ENCODE results near the gene LILRA5. TPM values are rescaled to one million over a fixed set of nuclear protein-coding genes. Genes with fewer than 3 reads are reported as not detected.
"Not testable (repeated sequence)": the region's sequence is repeated elsewhere in the genome, so short reads cannot be mapped to it uniquely, and the experiment has no call there.

Gene LILRA5
- 2.1 TPM for total RNA-seq

DNA sequence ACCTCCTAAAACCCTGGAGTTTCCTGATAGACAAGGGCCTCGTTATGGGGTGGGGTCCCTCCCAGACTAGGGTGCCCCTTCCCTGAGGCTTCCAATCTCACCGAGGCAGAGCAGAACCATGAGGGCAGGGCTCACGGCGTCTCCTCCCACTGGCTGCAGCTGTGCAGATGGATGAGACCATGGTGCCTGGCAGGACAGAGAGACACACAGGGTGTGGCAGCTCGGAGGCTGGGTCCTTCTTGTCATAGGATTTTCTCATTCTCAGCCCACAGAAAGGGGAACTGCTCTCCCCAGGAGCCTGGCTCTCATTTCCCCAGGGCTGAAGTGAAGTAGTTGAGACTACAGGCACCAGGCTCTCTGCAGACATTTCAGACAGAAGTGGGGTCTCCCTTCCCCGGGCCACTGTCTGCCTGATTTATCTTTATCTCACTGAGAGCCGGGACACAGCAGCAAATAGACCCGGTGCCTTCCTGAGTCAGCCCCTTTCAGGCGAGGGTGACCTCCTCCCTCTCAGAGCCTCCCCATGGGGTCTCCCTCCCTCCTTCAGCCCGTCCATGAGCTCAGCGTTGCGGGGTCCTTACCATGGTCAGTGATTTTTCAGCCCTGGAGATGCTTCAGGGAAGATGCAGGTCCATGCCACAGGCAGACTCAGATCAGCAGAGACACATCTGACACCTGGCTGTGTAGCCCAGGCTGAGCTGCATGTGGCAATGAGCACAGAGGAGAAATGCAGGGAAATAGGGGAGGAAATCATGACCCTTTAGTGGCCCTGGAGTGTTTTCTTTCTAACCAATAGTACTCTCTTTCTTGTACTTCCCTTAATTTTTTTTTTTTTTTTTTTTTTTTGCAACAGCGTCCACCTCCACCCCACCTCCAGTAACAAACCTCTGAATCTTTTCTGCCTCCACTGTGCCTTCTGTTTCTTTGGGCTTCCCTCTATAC lies at the start of gene LILRA5:
Gene LILRA5 (minus strand): TSS at position 731 of the 942 bp plus-strand sequence. CDS start 147 bp downstream, at position 584.
- DNase-seq (ENCODE audit: low spot score), result no peak

GRCh38 chr19:54361680-54362422 lies 48.9 kb upstream of the LILRA5 start:
- DNase-seq (ENCODE audit: low spot score), result not testable (repeated sequence)

DNA sequence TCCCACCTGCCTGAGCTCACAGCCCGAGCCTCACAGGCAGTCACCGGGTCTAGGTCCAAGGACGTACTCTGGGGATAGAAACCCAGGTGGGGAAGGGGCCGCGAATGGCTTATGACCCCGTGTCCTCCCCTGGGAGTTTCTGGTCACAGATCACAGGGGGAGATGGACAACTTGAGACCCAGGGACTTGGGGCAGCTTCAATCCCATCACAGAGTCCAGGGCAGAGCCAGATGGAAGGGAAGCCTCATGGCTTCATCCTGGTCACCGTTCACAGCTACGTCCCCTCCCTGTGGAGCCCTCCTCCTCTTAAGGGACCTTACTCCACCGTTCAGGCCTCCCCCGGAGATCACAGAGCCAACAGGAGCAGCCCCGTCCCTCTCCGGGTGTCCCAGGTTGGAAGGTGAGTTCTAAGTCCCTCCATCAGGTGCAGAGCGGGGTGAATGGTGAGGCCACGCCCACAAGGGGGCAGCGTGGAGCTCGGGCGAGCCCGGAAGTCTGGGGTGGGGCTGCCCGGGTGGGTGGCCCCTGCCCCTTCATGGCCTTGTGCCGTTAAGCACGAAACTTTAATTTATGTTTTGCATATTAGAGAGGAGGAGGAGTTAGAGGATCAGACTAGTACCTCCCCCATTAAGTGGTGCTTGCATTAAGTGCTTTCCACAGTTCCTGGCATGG lies 46.3 kb upstream of the LILRA5 start:
- DNase-seq (ENCODE audit: low spot score), result not testable (repeated sequence)

- no peak for DNase-seq (ENCODE audit: low spot score)
Measured at GRCh38 chr19:54357381-54357780, 44.4 kb upstream of the LILRA5 start.

DNA sequence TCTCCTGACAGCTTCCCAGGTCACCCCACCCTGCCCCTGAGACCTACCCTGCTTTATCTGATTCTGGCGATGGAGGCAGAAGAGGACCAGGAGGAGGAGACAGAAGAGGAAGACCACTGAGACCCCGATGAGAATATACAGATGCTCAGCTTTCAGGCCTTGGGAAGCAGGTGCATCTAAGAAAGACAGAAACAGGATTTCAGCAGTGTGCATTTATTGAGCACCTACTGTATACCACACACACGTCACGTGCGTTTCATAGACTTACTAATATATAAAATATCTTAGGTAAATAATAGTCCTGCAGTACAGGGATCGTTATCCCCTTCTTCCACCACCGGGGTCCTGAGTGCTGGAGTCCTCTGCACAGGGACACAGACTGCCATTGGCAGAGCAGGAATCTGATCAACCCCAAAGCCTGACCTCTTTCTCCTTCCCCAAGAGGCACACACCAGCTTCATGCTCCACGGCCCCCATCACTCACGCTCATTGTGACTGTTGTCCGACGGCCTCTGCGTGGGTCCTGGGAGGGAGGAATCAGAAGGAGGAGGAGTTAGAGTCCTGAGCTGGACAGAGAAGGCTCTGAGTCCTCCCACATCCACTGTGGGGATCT lies 43.6 kb upstream of the LILRA5 start:
- DNase-seq (ENCODE audit: low spot score), result no peak

DNA sequence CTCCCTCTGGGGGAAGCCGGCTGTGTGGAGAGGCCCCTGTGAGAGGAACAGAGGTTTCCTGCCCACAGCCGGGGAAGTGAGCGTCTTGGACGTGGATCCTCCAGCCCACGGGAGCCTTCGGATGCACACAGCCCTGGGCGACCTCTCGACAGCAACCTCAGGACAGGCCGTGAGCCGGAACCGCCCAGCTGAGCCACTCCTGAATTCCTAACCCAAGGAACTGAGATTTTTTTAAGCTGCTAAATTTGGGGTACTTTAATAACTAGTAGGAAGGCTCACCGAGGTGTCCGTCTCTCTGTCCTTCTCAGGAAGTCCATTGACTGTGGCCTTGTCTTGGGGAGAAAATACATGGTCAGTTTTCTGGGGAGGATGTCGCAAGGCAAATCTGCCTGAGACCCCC lies 42.7 kb upstream of the LILRA5 start:
- DNase-seq (ENCODE audit: low spot score), result no peak

GRCh38 chr19:54354761-54355160 lies 41.8 kb upstream of the LILRA5 start:
- DNase-seq (ENCODE audit: low spot score), result no peak

- DNase-seq (ENCODE audit: low spot score), result no peak
Measured at GRCh38 chr19:54352546-54352945, 39.6 kb upstream of the LILRA5 start.

DNA sequence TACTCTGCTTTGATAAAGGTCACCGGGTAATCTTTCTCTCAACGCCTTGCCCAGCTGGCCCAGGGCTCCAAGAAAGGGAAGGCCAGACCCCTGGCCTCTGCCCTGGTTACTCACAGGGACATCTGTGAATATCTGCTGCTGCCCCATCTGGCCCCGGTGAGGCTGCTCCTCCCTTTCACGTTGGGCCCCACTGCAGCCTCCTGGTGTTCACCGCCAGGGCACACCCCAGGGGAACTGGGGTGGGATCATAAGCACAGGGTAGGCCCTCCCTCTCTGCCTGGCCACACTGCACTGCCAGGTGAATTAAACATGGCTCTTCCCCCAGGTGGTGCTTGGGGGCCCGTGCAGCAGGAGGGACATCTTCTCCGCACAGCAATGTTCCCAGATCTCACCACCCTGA lies 39.1 kb upstream of the LILRA5 start:
- DNase-seq (ENCODE audit: low spot score), result no peak

DNA sequence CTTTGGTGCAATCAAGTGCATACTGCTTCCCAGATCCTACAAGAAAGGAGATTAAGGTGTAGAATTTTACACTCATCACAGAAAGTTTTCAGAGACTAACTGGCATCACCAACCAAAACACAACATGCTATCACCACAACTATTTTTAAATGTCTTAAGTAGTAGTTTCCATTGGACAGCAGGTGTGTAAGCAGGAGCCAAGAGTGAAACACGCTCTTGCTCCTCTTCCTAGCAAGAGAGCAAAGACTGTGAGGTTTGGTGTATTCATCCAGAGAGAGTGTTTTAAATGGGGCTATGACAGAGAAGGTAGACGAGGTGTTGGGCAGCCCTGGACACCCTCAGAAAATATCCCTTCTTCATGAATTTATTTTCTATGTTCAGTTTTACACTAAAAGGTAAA lies 38.5 kb upstream of the LILRA5 start:
- DNase-seq (ENCODE audit: low spot score), result no peak

- no peak for DNase-seq (ENCODE audit: low spot score)
Measured at GRCh38 chr19:54345938-54346386, 33.0 kb upstream of the LILRA5 start.

GRCh38 chr19:54343868-54344267 lies 30.9 kb upstream of the LILRA5 start:
- DNase-seq (ENCODE audit: low spot score), result no peak

- DNase-seq (ENCODE audit: low spot score), result no peak
Measured at GRCh38 chr19:54341295-54341694, 28.3 kb upstream of the LILRA5 start.

GRCh38 chr19:54339646-54340358 lies 26.8 kb upstream of the LILRA5 start:
- DNase-seq (ENCODE audit: low spot score), result no peak

- DNase-seq (ENCODE audit: low spot score), result no peak
Measured at GRCh38 chr19:54338521-54338920, 25.6 kb upstream of the LILRA5 start.

- no peak for DNase-seq (ENCODE audit: low spot score)
Measured at GRCh38 chr19:54337858-54338230, 24.9 kb upstream of the LILRA5 start.

GRCh38 chr19:54336893-54337857 lies 24.2 kb upstream of the LILRA5 start:
- DNase-seq (ENCODE audit: low spot score), result no peak

DNA sequence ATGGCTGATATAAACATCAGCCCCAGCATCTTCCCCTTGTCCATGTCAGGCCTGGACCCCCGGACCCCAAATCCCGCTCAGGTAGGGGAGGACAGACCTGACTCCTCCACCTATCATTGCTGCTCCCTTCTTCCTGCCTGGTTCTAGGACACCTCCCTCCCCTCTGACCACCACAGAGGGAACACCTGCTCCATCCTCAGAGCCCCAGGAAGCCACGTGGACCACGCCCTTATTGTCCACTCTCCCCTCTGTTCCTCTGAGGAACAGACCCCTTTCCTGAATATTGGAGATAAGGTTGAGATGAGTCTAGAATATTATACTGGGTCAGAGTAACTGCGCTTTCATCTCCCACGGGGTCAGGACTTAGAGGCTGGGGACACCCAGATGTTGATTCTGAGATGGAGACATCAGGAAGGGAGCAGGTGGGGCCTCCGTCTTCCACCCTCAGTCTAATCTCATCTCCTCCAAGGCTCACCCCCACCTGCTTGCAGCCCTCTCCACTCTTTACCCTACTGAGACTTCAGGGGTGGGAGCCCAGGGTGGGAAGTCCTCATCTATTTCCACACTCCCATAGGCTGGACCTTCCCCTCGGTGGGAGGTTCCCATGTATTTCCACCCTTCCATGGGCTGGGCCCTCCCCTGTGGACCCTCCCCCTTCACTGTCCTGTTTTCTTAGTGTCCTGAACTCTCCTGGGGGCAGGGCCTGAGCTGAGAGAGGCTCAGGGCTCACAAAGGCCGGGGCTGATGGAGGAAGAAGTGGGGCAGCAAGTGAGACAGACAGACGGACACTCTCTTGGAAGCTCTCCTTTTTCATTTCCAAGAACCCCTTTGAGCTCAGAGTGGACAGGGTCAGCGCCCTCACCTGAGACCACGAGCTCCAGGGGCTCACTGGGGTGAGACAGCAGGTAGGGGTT lies 23.3 kb upstream of the LILRA5 start:
- DNase-seq (ENCODE audit: low spot score), result no peak

DNA sequence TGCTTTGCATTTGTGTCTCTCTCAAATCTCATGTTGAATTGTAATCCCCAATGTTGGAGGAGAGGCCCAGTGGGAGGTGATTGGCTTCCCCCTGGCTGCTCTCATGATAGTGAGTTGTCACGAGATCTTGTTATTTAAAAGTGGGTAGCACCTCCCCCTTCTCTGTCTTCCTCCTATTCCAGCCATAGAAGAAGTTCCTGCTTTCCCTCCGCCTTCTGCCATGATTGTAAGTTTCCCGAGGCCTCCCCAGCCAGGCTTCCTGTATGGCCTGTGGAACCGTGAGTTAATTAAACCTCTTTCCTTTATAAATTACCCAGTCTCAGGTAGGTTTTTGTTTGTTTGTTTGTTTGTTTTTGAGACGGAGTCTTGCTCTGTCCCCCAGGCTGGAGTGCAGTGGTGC lies 22.2 kb upstream of the LILRA5 start:
- no peak for DNase-seq (ENCODE audit: low spot score)
